ENCODE results near the gene GMPS. TPM values are rescaled to one million over a fixed set of nuclear protein-coding genes. Genes with fewer than 3 reads are reported as not detected.

The GMPS gene
- total RNA-seq, 1 donor from 2014 or later = 34.0 TPM

Other genes with a start within 250 kb of the GMPS start
- under 0.01 TPM in 1 of 2 replicates, not detected in the other for gene PLCH1, start 125.6 kb upstream of the GMPS start, total RNA-seq
- 0.98 and 2.0 TPM in 2 replicates for gene C3orf33, start 64.4 kb upstream of the GMPS start, total RNA-seq
- 34.3 and 37.8 TPM in 2 replicates for gene SLC33A1, start 16.2 kb upstream of the GMPS start, total RNA-seq
- gene KCNAB1, start 249.9 kb downstream of the GMPS start, total RNA-seq = 0.17 and 1.2 TPM in 2 replicates

All from dermis blood vessel endothelial cell (primary cell).